Measurements from ENCODE around the gene ZNF341.
"Not testable (repeated sequence)": the region's sequence is repeated elsewhere in the genome, so short reads cannot be mapped to it uniquely, and the experiment has no call there.

ZNF341 gene

GRCh38 chr20:33731693-33732165 is at the start of gene ZNF341:
TSS of gene ZNF341 (plus strand) at chr20:33731996. CDS start at chr20:33732022, 26 bp downstream.
- peak; percentile 93 for DNase-seq

DNA sequence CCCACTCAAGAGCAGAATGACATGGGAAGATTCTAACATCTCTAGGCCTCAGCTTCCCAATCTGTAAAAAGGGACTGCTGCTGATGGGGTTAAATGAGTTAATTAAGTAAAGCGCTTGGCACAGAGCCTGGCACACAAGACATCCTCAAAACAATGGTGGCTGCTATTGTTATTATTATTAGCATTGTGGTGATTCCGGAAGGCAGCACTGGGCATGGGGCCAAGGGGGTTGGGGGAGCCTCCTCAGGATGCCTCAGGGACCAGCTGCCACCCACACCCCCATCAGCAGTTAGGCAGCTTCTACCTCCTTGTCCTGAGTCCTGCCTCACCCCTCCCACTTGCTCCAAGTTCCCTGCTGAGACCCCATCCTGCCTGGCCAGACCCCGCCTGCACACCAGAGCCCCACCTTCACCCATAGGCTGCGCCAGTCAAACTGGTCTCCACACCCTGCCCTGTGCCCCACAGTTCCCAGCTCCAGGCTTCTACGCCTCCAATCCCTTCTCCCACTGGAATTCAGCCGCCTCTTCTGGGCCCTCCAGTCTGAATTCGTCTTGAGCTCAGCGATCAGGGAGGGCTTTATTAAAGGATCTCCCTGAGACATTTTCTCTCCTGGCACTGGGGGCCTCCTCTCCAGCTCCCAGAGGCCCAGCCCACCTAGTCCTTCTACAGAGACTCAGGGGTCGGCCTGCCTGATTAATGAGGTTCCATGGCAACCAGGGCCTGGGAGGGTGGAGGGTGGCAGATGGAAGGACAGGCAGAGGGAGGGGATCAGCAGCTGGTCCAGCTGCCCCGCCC is 47.1 kb upstream of the ZNF341 start:
- no peak for DNase-seq

DNA sequence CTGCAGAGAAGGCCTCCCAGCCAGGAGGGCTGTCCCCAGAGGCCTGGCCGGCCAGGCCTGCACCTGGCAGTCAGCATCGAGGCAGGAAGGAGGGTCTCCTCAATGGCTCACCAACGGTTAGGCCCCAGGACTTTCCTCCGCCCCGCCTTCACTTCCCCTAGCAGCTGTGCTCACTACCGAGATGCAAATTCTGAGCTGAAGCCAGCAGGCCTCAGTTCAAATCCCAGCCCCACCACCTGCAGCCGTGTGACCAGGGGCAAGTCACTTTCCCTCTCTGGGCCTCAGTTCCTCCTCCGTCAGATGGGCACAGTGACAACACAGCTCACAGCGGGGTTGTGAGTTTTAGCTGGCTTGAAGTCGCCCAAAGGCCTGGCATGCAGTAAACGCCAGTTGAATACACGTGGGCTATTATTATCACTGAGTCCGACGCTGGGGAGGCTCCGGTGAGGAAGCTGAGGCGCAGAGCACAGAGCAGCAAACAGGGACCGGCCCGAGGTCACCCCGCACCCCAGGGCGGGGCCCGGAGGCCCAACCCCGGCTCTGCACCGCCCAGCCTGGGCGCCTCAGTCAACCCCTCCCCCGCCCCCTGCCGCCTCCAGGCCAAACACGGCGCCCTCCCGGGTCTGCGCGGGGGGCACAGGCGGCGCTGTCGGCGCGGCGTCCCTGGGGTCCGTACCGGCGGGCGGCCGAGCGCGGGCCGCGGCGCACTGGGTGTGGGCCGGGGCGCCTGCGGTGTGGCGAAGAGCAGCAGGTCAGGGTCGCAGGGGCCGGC is 46.3 kb upstream of the ZNF341 start:
- DNase-seq = no peak

DNA sequence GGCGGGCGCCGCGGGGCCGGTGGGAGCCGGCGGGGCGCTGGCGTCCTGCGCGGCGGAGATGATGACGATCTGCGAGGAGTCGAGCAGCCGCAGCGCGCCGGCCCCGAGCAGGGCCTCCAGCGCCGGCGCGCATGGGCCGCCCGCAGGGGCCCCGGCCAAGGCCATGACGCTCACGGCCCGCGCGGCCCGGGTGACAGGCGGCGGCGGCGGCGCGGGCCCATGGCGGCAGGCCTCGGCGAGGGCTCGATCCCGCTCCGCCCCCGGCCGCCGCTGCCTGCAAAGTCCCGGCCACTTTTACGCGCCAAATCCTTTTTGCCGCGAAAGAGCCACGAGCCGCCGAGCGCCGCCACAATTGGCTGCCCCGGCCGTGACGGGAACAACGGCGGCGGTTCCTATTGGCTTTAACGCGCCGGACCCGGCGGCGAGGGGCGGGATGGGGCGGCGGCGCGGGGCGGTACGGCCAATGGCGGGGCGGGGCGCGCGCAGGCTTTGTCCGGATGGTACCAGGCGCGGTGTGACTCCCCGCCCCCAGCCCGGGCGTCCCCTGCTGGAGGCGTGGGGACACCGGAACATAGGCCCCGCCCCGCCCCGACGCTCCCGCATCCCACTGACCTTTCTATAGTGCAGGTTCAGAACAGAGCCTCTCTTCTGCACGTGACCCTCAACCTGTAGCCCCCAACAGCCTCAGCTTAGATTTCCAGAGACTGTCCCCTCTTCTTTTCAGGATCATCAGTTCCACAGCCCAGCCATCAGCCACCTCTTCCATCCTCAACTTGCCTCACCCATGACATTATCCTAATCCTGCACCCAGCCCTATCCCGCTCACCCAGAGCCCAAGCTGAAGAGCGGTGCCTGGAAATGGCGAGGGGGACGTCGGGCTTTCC is 45.5 kb upstream of the ZNF341 start, which contains the start of gene E2F1:
Gene E2F1, minus strand, starts transcription at position 286 of the 884 bp plus-strand sequence. Its CDS starts 121 bp downstream, at position 165.
- DNase-seq = peak; percentile 95

GRCh38 chr20:33686984-33687366 is 44.8 kb upstream of the ZNF341 start:
- DNase-seq = no peak

DNA sequence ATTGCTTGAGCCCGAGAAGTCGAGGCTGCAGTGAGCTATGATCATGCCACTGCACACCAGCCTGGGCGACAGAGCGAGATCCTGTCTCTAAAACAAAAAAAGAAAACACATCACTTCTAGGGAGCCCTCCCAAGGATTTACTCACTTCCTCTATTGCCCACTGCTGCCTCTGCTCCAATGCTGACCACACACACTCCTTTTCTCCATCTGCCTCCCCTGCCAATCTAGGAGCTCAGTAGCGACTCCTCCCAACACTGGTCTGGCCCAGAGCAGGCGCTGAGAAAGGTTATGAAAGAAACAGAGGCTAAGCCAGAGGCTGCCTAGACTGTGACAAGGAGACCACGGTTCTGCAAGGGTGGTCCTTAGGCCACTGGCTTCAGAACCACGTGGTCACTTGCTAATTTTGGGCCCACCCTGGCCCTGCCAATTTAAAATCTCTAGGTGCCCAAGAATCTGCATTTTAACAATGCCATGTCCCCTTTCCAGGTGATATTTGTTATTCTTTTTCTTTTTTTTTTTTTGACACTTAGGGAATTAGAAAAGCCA is 44.4 kb upstream of the ZNF341 start:
- DNase-seq = no peak

- no peak for DNase-seq
Observed at GRCh38 chr20:33687993-33688937, 43.5 kb upstream of the ZNF341 start.

GRCh38 chr20:33688938-33689424 is 42.8 kb upstream of the ZNF341 start:
- DNase-seq = no peak

DNA sequence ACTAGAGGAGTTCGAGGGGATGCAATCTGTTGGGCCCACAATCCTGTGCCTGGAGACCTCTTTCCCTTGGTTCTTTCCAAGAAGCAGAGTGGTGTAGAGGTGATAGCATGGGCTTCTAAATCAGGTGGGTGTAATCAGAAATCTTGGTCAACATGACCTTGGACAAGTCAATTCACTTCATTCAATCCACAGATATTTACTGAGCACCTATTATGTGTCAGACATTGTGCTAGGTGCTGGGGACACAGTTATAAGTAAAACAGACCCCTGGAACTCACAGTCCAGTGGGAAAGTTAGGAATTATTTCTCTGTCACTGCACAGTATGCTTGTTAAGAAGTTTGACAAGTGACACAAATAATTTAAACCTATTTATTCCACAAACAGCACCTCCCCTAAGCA is 42.3 kb upstream of the ZNF341 start:
- DNase-seq = no peak

GRCh38 chr20:33689973-33690372 is 41.8 kb upstream of the ZNF341 start:
- peak; percentile 48 for DNase-seq

DNA sequence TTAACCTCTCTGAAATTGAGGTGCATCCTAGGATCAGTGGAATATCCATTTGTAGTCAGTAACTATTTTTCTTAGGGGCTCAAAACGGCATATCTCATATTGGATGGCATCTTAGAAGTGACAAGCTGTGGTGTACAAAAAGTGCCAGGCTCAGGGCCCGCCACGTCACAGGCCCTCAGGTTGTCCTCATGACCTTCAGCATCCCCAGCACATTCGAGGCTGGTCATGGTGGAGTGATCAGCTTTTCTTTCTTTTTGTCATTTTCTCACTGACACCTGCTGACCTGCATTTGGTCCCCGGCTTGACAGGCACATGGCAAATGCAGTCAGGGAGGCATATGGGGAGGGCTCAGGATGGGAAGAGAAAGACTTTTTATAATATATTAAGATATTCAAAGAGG is 38.5 kb upstream of the ZNF341 start:
- no peak for DNase-seq

DNA sequence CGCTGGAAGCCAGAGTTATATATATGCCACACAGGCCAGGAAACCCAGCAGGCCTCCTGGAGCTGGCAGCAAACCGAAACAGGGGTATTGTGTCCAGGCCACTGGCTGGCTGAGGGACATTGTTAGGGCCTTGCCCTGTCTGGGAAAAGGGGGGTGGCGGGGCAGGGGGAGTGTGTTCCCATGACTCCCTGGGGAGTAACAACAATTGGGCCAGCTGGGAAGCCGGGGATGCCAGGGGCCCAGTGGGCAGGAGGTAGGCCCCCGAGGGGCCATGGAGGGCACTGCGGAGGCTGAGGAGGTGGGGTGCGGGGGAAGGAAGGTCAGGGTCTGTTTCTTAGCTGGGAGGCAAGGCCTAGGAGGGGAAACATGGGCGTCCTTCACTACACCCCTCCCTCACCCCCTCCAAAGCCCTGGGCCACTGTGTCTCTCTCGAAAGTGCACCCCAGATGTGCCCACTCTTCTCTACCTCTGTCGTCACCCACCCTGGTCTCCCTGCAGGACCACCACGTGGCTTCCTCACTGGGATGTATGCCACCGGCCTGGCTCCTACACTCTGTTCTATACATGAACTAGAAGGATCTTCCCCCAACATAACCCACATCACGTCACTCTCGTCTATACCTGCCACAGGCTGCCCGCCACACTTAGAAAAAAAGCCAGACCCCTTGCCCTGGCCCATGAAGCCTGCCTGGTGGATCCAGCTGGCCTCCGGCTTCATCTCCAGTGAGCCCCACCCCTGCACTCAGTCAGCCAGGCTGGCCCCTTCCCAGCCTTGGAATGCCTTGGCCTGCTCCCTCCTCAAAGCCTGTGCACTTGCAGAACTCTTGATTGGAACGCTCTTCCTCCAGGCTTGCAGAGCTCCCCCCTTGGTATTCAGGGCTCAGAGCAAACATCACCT is 37.8 kb upstream of the ZNF341 start:
- no peak for DNase-seq

DNA sequence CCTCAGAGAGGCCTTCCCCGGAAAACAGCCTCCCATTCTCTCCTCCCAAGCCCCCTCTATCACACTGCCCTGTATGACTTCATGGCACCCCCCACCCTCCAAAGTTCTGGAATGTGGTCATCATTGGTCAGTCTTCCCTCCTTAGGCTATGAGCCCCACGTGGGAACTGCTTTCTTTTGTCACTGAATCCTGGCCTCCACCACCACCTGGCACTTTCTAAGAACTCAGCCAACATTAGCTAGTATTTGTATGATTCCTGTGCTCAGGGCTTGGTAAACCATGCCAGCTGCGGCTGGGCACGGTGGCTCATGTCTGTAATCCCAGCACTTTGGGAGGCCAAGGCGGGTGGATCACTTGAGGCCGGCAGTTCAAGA is 37.2 kb upstream of the ZNF341 start:
- no peak for DNase-seq

GRCh38 chr20:33696448-33696847 is 35.3 kb upstream of the ZNF341 start:
- DNase-seq = no peak

GRCh38 chr20:33697129-33697528 is 34.7 kb upstream of the ZNF341 start:
- no peak for DNase-seq

DNA sequence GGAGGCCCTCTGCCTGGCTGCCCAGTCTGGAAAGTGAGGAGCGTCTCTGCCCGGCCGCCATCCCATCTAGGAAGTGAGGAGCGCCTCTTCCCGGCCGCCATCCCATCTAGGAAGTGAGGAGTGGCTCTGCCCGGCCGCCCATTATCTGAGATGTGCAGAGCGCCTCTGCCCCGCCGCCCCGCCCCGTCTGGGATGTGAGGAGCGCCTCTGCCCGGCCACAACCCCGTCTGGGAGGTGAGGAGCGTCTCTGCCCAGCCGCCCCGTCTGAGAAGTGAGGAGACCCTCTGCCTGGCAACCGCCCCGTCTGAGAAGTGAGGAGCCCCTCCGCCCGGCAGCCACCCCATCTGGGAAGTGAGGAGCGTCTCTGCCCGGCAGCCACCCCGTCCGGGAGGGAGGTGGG is 32.8 kb upstream of the ZNF341 start:
- DNase-seq = not testable (repeated sequence)

GRCh38 chr20:33700696-33701441 is 30.9 kb upstream of the ZNF341 start:
- DNase-seq = not testable (repeated sequence)

DNA sequence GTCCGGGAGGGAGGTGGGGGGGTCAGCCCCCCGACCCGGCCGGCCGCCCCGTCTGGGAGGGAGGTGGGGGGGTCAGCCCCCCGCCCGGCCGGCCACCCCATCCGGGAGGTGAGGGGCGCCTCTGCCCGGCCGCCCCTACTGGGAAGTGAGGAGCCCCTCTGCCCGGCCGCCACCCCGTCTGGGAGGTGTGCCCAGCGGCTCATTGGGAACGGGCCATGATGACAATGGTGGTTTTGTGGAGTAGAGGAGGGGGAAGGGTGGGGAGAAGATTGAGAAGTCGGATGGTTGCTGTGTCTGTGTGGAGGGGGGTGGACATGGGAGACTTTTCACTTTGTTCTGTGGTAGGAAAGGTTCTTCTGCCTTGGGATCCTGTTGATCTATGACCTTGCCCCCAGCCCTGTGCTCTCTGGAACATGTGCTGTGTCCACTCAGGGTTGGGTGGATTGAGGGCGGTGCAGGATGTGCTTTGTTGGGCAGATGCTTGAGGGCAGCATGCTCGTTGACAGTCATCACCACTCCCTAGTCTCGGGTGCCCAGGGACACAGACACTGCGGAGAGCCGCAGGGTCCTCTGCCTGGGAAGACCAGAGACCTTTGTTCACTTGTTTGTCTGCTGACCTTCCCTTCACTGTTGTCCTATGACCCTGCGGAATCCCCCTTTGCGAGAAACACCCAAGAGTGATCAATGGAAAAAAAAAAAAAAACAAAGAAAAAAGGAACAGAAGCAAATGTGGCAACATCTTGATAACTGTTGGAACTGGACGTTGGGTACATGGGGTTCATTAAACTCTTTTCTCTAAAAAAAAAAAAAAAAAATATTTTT is 30.0 kb upstream of the ZNF341 start:
- DNase-seq = no peak

- DNase-seq = no peak
Observed at GRCh38 chr20:33702861-33703260, 28.9 kb upstream of the ZNF341 start.

Measured in CD4-positive, alpha-beta T cell treated with Interleukin-21 for 1 hour (primary cell).